B cell (primary cell): ENCODE measurements around the gene FAM219A. TPM values are rescaled to one million over a fixed set of nuclear protein-coding genes. Genes with fewer than 3 reads are reported as not detected.

Experiments
- ATAC-seq: fragments of 200-7000 bp; cut with Tn5 transposase; one replicate; pipeline ENCODE4 v1.10.0; 2021; ENCODE audit warnings: low read depth, mild to moderate bottlenecking, moderate number of reproducible peaks, moderate library complexity
- CTCF ChIA-PET: fragments of 350-600 bp; sonication (Branson Sonifier 250); formaldehyde crosslinking; loops from one replicate; lab custom pipeline; 2021; ENCODE audit warnings: antibody characterized with exemption, inconsistent platforms; lab: Charles Lee
- POLR2A ChIA-PET: fragments of 350-600 bp; sonication (Branson Sonifier 250); formaldehyde crosslinking; loops from one replicate; lab custom pipeline; 2021; ENCODE audit warnings: antibody characterized with exemption; lab: Charles Lee
- DNase-seq: peaks from one replicate; pipeline ENCODE4 v3.0.0; 2013
- H2AFZ ChIP-seq: 2 replicates; pipeline ENCODE4 v1.6.1; 2012; ENCODE audit warnings: mild to moderate bottlenecking, low read depth, low read length; ENCODE audit not compliant: insufficient read depth, poor library complexity, severe bottlenecking
- H3K27ac ChIP-seq, 2 donors: 1 replicate in 1 of 2; 2 replicates in 1 of 2; pipeline ENCODE4 v1.5.1; 2012 to 2013; ENCODE audit warnings: low read length in 2 of 2, mild to moderate bottlenecking in 2 of 2, moderate library complexity in 1 of 2
- H3K27me3 ChIP-seq, 4 experiments: fragments of 200-600 bp in 1 of 4; sonication (generic) in 1 of 4; replicated peaks in 1 of 4; 1 replicate in 2 of 4; 2 replicates in 2 of 4; pipeline versions ENCODE4 v1.6.1 to v1.7.0; 2013 to 2016; ENCODE audit warnings: low read length in 3 of 4, mild to moderate bottlenecking in 2 of 4, mixed read lengths in 1 of 4, moderate library complexity in 1 of 4; ENCODE audit not compliant: insufficient read depth in 4 of 4, control insufficient read depth in 3 of 4; ENCODE audit errors: control extremely low read depth in 1 of 4
- H3K36me3 ChIP-seq, 2 experiments: replicated peaks in 1 of 2; 1 replicate in 1 of 2; 2 replicates in 1 of 2; pipeline versions ENCODE4 v1.6.1 to v1.7.1; 2013; ENCODE audit warnings: low read length in 1 of 2; ENCODE audit not compliant: insufficient read depth in 2 of 2, control insufficient read depth in 1 of 2; ENCODE audit errors: control extremely low read depth in 1 of 2, extremely low read depth in 1 of 2
- H3K4me1 ChIP-seq, 2 donors: fragments of 200-600 bp in 1 of 2; sonication (generic) in 1 of 2; 1 replicate in 1 of 2; 2 replicates in 1 of 2; pipeline versions ENCODE4 v1.5.1 to v1.6.1; 2013 to 2017; ENCODE audit warnings: low read length in 2 of 2; ENCODE audit not compliant: control insufficient read depth in 2 of 2, insufficient read depth in 2 of 2
- H3K4me2 ChIP-seq: replicated peaks from 2 replicates; pipeline ENCODE3; 2012; ENCODE audit warnings: mild to moderate bottlenecking, low read depth, low read length; ENCODE audit not compliant: poor library complexity, severe bottlenecking
- H3K4me3 ChIP-seq, 5 experiments: fragments of 200-600 bp in 1 of 5; sonication (generic) in 1 of 5; 1 replicate in 3 of 5; 2 replicates in 2 of 5; pipeline versions ENCODE4 v1.5.1 to v1.7.0; 2011 to 2016; ENCODE audit warnings: low read length in 4 of 5, mild to moderate bottlenecking in 4 of 5, low read depth in 2 of 5, control low read depth in 1 of 5, moderate library complexity in 1 of 5; ENCODE audit not compliant: insufficient read depth in 1 of 5; ENCODE audit errors: control extremely low read depth in 1 of 5, extremely low read depth in 1 of 5
- H3K79me2 ChIP-seq: fragments of 200-600 bp; sonication (generic); one replicate; pipeline ENCODE4 v1.6.0; 2016; ENCODE audit warnings: low read length; ENCODE audit not compliant: control insufficient read depth, insufficient read depth
- H3K9ac ChIP-seq: fragments of 200-600 bp; sonication (generic); 2 replicates; pipeline ENCODE4 v1.6.1; 2017; ENCODE audit warnings: mild to moderate bottlenecking, low read length, moderate library complexity
- H3K9me3 ChIP-seq, 3 donors: one replicate each; pipeline versions ENCODE4 v1.6.1 to v1.7.1; 2013; ENCODE audit warnings: low read length in 2 of 3; ENCODE audit not compliant: control insufficient read depth in 2 of 3, insufficient read depth in 1 of 3; ENCODE audit errors: control extremely low read depth in 1 of 3
- H4K20me1 ChIP-seq: 2 replicates; pipeline ENCODE4 v1.6.0; 2012; ENCODE audit warnings: mild to moderate bottlenecking, low read length; ENCODE audit not compliant: insufficient read depth, control insufficient read depth, poor library complexity, severe bottlenecking
- H3K27ac Mint-ChIP-seq: one replicate; pipeline ENCODE4 v1.8.0; 2021; ENCODE audit warnings: mixed read lengths
- H3K27me3 Mint-ChIP-seq: one replicate; pipeline ENCODE4 v1.8.0; 2021; ENCODE audit warnings: mixed read lengths
- H3K4me1 Mint-ChIP-seq: one replicate; pipeline ENCODE4 v1.8.0; 2021; ENCODE audit warnings: mixed read lengths
- H3K4me3 Mint-ChIP-seq: one replicate; pipeline ENCODE4 v1.8.0; 2021; ENCODE audit warnings: mixed read lengths
- H3K9me3 Mint-ChIP-seq: one replicate; pipeline ENCODE4 v1.8.0; 2022; ENCODE audit warnings: mixed read lengths; ENCODE audit not compliant: insufficient read depth
- CTCF ChIP-seq: fragments of 200-600 bp; IDR thresholded peaks from one replicate; pipeline ENCODE4 v1.8.0; 2022; ENCODE audit warnings: antibody characterized with exemption, mild to moderate bottlenecking
- EZH2 ChIP-seq: IDR thresholded peaks from 2 replicates; pipeline ENCODE4 v1.6.1; 2012; ENCODE audit warnings: borderline replicate concordance, low read depth, mild to moderate bottlenecking, moderate library complexity, low read length; ENCODE audit not compliant: insufficient read depth, poor library complexity, severe bottlenecking
- WGBS: methylation state at CpG from one replicate; pipeline ENCODE4 v1.1.5; 2013; ENCODE audit warnings: missing lambda C conversion rate; ENCODE audit not compliant: insufficient coverage; 5-methylcytosine and 5-hydroxymethylcytosine counted together
- intact Hi-C: fragments of 100-400 bp; cut with micrococcal nuclease; formaldehyde crosslinking; loops from one replicate; pipeline ENCODE4 v1.10.0; 2022
- polyA plus RNA-seq: library from polyadenylated mRNA; depleted of rRNA; stranded (reverse); fragments of >200 nt; gene quantifications from 2 replicates; pipeline ENCODE4 v1.2.3, GENCODE V29; 2012
- total RNA-seq, 2 donors: library from RNA; stranded (reverse); fragments of 120-200 nt in 1 of 2; gene quantifications; 1 replicate in 1 of 2; 2 replicates in 1 of 2; pipeline versions ENCODE4 v1.2.3 to v1.2.4, GENCODE V29; 2013 to 2022

FAM219A gene
- total and polyA plus RNA-seq, 2 donors (not counting 1 experiment from before 2014, with no cell fraction given) = 12.9 to 17.3 TPM

- peaks cover 18% of the 10 kb centered on the region for H3K79me2 ChIP-seq
- no peak overlapping the region for H3K27ac ChIP-seq
- ATAC-seq (no peak), DNase-seq (no peak)
- no peaks in the 10 kb centered on the region for H3K4me1 ChIP-seq
- no peaks in the 10 kb centered on the region for H3K27me3 Mint-ChIP-seq
- no peak overlapping the region for H3K4me3 ChIP-seq
- H3K27me3 ChIP-seq = no peaks in the 10 kb centered on the region
- TF ChIP-seq EZH2 = no peak
- ChIA-PET CTCF (interaction anchor here (1.1 to 1.2 kb wide), 2 partner anchors 43 to 186 kb away, joined by 3 to 4 read pairs; no protein-coding TSS in a partner anchor), POLR2A (no interaction called here)
- H2AFZ ChIP-seq = no peak overlapping the region
- H3K9ac ChIP-seq = no peak overlapping the region
- no peaks in the 10 kb centered on the region for H3K9me3 ChIP-seq
- peaks cover 6% of the 10 kb centered on the region for H4K20me1 ChIP-seq
- intact Hi-C loops = no loop called here
- no peak overlapping the region for H3K4me3 Mint-ChIP-seq
- no CpG with 5 or more reads among the region's 1 CpG for WGBS
- H3K9me3 Mint-ChIP-seq = no peaks in the 10 kb centered on the region
- no peak overlapping the region for H3K4me2 ChIP-seq
- H3K4me1 Mint-ChIP-seq = no peaks in the 10 kb centered on the region
- no peaks in the 10 kb centered on the region for H3K36me3 ChIP-seq
- no peak overlapping the region for H3K27ac Mint-ChIP-seq
Measured at GRCh38 chr9:34446951-34447350, 11.4 kb downstream of the FAM219A start.

- no peaks in the 10 kb centered on the region for H3K4me1 Mint-ChIP-seq
- DNase-seq (no peak), ATAC-seq (no peak)
- ChIA-PET POLR2A (no interaction called here), CTCF (interaction anchor here (1.1 to 1.2 kb wide), 2 partner anchors 43 to 187 kb away, joined by 3 to 4 read pairs; no protein-coding TSS in a partner anchor)
- Histone ChIP-seq H2AFZ (no peak overlapping the region), H3K27me3 (no peaks in the 10 kb centered on the region), H3K9ac (no peak overlapping the region), H4K20me1 (peaks cover 6% of the 10 kb centered on the region), H3K4me1 (no peaks in the 10 kb centered on the region), H3K27ac (no peak overlapping the region), H3K9me3 (no peaks in the 10 kb centered on the region), H3K79me2 (peaks cover 15% of the 10 kb centered on the region), H3K4me2 (no peak overlapping the region), H3K4me3 (no peak overlapping the region), H3K36me3 (no peaks in the 10 kb centered on the region)
- no peak overlapping the region for H3K4me3 Mint-ChIP-seq
- intact Hi-C loops = no loop called here
- no peak for TF ChIP-seq CTCF
- no peak for TF ChIP-seq EZH2
- H3K27me3 Mint-ChIP-seq = no peaks in the 10 kb centered on the region
- H3K9me3 Mint-ChIP-seq = no peaks in the 10 kb centered on the region
- no peak overlapping the region for H3K27ac Mint-ChIP-seq
Measured at GRCh38 chr9:34446468-34446891, 11.9 kb downstream of the FAM219A start.
